ENCODE results near the gene KANSL1. TPM values are rescaled to one million over a fixed set of nuclear protein-coding genes. Genes with fewer than 3 reads are reported as not detected.

KANSL1 gene
- total and polyA plus RNA-seq, 10 of the 15 experiments (the other 5 are each of a cell fraction or from before 2014, with no cell fraction given), result 4.7 to 60.6 (median 28.0) TPM

DNA sequence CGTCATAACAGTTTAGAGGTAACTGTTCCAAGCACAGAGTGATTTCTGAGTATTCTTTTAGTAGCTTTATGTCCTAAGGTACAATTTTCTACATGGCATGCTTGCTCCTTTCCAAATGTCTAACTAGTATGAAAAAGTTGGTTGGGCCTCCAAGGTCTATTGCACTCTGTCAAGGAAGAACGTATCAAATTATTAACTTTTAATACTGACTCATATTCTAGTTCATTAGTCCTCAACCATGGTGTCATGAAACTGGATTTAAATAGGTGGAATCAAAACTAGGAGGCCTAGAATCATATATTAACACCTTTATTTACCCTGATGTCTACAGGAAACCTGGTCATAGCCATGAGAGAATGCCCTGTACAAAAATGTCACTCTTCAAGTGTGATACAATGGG, 132.8 kb downstream of the KANSL1 start:
- POLR2A ChIA-PET, result no interaction called here
- no TSS peak for BruUV-seq (replicated peaks)
- RAD21 ChIA-PET (ENCODE audit: unreplicated experiment), result no interaction called here
- Histone ChIP-seq H3K79me2 (ENCODE audit: control insufficient read depth, insufficient read depth, low read length) (no peaks in the 10 kb centered on the region; the same call in none of the 2 replicates), H3K27ac (ENCODE audit: control insufficient read depth, insufficient read depth) (no peak overlapping the region), H3K36me3 (ENCODE audit: control insufficient read depth in 2 of 2, insufficient read depth in 2 of 2, low read length in 1 of 2) (peaks cover 3 to 11% of the 10 kb centered on the region in 2 experiments), H3K4me2 (ENCODE audit: control insufficient read depth, insufficient read depth) (no peak overlapping the region), H3K27me3 (replicated peaks in 1 of 2; ENCODE audit: control insufficient read depth in 2 of 2, insufficient read depth in 2 of 2, low read length in 1 of 2) (no peaks in the 10 kb centered on the region), H3K4me3 (no peak overlapping the region), H4K20me1 (ENCODE audit: control insufficient read depth, insufficient read depth) (no peaks in the 10 kb centered on the region), H3K9me3 (replicated peaks; ENCODE audit: control insufficient read depth, insufficient read depth, low read length) (no peaks in the 10 kb centered on the region), H2AFZ (ENCODE audit: control insufficient read depth, low read depth, low read length) (no peak overlapping the region), H3K4me1 (ENCODE audit: control insufficient read depth, insufficient read depth, low read length) (no peaks in the 10 kb centered on the region), H3K9ac (ENCODE audit: control insufficient read depth, insufficient read depth, low read length) (no peak overlapping the region)
- DNase-seq (ENCODE audit: low read depth, low spot score) (no peak), ATAC-seq (no peak), FAIRE-seq (no peak)
- TF ChIP-seq SMARCA5 (IDR thresholded peaks at IDR 0.05) (no peak), ZBED1 (IDR thresholded peaks at IDR 0.05; ENCODE audit: borderline replicate concordance) (no peak)
- intact Hi-C loops (cut with micrococcal nuclease; ENCODE audit: unreplicated experiment), result no loop called here
- 84% methylated on average over 2 of the region's 2 CpGs for whole genome bisulfite sequencing (ENCODE audit: insufficient coverage, insufficient replicate concordance, low lambda C conversion rate, missing lambda C conversion rate)
- SMC1A ChIA-PET (ENCODE audit: uncharacterized antibody, unreplicated experiment), result interaction anchor here (0.8 to 1.2 kb wide), 2 partner anchors 16 to 152 kb away, joined by 3 read pairs; no protein-coding TSS in a partner anchor
- in situ Hi-C loops (cut with MboI), result no loop called here
- CTCF ChIA-PET, result interaction anchor here (1.3 kb wide), 1 partner anchor 16 kb away, joined by 4 read pairs; no protein-coding TSS in a partner anchor

DNA sequence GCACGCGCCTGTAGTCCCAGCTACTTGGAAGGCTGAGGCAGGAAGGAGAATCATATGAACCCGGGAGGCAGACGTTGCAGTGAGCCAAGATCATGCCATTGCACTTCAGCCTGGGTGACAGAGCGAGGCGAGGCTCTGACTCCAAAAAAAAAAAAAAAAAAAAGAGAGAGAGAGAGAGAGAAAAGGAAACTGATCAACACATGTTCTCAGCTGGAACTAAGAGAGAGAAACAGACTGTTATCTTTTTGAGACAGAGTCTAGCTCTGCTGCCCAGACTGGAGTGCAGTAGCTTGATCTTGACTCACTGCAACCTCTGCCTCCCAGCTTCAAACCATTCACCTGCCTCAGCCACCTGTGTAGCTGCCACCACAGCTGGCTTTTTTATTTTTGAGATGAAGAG, 133.7 kb downstream of the KANSL1 start:
- peaks cover 3 to 11% of the 10 kb centered on the region in 2 experiments for H3K36me3 ChIP-seq (ENCODE audit: control insufficient read depth in 2 of 2, insufficient read depth in 2 of 2, low read length in 1 of 2)
- WGBS (ENCODE audit: insufficient coverage, insufficient replicate concordance, low lambda C conversion rate, missing lambda C conversion rate), result 94% methylated on average over 4 of the region's 6 CpGs
- no peak overlapping the region for H3K27ac ChIP-seq (ENCODE audit: control insufficient read depth, insufficient read depth)
- RAD21 ChIA-PET (ENCODE audit: unreplicated experiment), result interaction anchor here (0.8 to 1.8 kb wide), 3 partner anchors 12 to 134 kb away, joined by 3 to 8 read pairs (median 3); partner anchors contain the start of gene KANSL1
- H2AFZ ChIP-seq (ENCODE audit: control insufficient read depth, low read depth, low read length), result no peak overlapping the region
- no peaks in the 10 kb centered on the region for H3K9me3 ChIP-seq (replicated peaks; ENCODE audit: control insufficient read depth, insufficient read depth, low read length)
- FAIRE-seq, result no peak
- in situ Hi-C loops (cut with MboI) (no loop called here), intact Hi-C loops (cut with micrococcal nuclease; ENCODE audit: unreplicated experiment) (no loop called here)
- no peak overlapping the region for H3K9ac ChIP-seq (ENCODE audit: control insufficient read depth, insufficient read depth, low read length)
- BruUV-seq (replicated peaks), result no TSS peak
- no peaks in the 10 kb centered on the region for H3K27me3 ChIP-seq (replicated peaks in 1 of 2; ENCODE audit: control insufficient read depth in 2 of 2, insufficient read depth in 2 of 2, low read length in 1 of 2)
- TF ChIP-seq, protein P1, sequence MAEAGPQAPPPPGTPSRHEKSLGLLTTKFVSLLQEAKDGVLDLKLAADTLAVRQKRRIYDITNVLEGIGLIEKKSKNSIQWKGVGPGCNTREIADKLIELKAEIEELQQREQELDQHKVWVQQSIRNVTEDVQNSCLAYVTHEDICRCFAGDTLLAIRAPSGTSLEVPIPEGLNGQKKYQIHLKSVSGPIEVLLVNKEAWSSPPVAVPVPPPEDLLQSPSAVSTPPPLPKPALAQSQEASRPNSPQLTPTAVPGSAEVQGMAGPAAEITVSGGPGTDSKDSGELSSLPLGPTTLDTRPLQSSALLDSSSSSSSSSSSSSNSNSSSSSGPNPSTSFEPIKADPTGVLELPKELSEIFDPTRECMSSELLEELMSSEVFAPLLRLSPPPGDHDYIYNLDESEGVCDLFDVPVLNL (IDR thresholded peaks at IDR 0.05; ENCODE audit: low read depth, low read length), result no peak
- TF ChIP-seq EGR1 (IDR thresholded peaks at IDR 0.05; ENCODE audit: borderline replicate concordance in 1 of 2, low read depth in 2 of 2, low read length in 2 of 2) (no peak), RBBP5 (conservative IDR thresholded peaks at IDR 0.05) (no peak), SIX5 (IDR thresholded peaks at IDR 0.05; ENCODE audit: low read depth, low read length, severe bottlenecking) (no peak), NFIC (IDR thresholded peaks at IDR 0.05; ENCODE audit: low read depth, low read length) (no peak), ZNF24 (IDR thresholded peaks at IDR 0.05) (no peak), NBN (IDR thresholded peaks at IDR 0.05) (no peak)
- TF ChIP-seq, protein P2, sequence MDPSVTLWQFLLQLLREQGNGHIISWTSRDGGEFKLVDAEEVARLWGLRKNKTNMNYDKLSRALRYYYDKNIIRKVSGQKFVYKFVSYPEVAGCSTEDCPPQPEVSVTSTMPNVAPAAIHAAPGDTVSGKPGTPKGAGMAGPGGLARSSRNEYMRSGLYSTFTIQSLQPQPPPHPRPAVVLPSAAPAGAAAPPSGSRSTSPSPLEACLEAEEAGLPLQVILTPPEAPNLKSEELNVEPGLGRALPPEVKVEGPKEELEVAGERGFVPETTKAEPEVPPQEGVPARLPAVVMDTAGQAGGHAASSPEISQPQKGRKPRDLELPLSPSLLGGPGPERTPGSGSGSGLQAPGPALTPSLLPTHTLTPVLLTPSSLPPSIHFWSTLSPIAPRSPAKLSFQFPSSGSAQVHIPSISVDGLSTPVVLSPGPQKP (IDR thresholded peaks at IDR 0.05; ENCODE audit: low read depth, low read length), result no peak
- ATAC-seq, result no peak
- H3K4me3 ChIP-seq, result no peak overlapping the region
- POLR2A ChIA-PET, result interaction anchor here (0.6 to 1.1 kb wide), 3 partner anchors 15 to 29 kb away, joined by 4 to 7 read pairs (median 6); no protein-coding TSS in a partner anchor
- no peaks in the 10 kb centered on the region for H4K20me1 ChIP-seq (ENCODE audit: control insufficient read depth, insufficient read depth)
- H3K79me2 ChIP-seq (ENCODE audit: control insufficient read depth, insufficient read depth, low read length), result no peaks in the 10 kb centered on the region; the same call in none of the 2 replicates
- no peaks in the 10 kb centered on the region for H3K4me1 ChIP-seq (ENCODE audit: control insufficient read depth, insufficient read depth, low read length)
- no peak overlapping the region for H3K4me2 ChIP-seq (ENCODE audit: control insufficient read depth, insufficient read depth)
- CTCF ChIA-PET, result interaction anchor here (0.5 to 2.3 kb wide), 6 partner anchors 10 to 1021 kb away, joined by 3 to 8 read pairs (median 3); no protein-coding TSS in a partner anchor
- SMC1A ChIA-PET (ENCODE audit: uncharacterized antibody, unreplicated experiment), result interaction anchor here (0.8 to 3.7 kb wide), 5 partner anchors 10 to 127 kb away, joined by 3 to 22 read pairs (median 5); no protein-coding TSS in a partner anchor
- no peak for DNase-seq (ENCODE audit: low read depth, low spot score)
